HepG2 (cell line): ENCODE results near the gene EFCAB8. TPM values are rescaled to one million over a fixed set of nuclear protein-coding genes. Genes with fewer than 3 reads are reported as not detected.
A peak's percentile ranks its signal among the peaks of the same experiment; 100 is the strongest.

Experiments used
- AKAP8 ChIP-seq: sonication (generic); formaldehyde crosslinking; IDR thresholded peaks from 2 replicates; pipeline ENCODE4 v1.5.1; 2020; ENCODE audit warnings: mild to moderate bottlenecking, missing genetic modification reagents
- ARID4A ChIP-seq: sonication (generic); formaldehyde crosslinking; IDR thresholded peaks from 2 replicates; pipeline ENCODE4 v1.5.0; 2020; ENCODE audit warnings: mild to moderate bottlenecking, missing genetic modification reagents, borderline replicate concordance
- CEBPB ChIP-seq: IDR thresholded peaks from 2 replicates; pipeline ENCODE4 v1.6.1; 2011; ENCODE audit warnings: low read depth, low read length, improper control_type of control experiment, borderline replicate concordance
- GABPB1 ChIP-seq: IDR thresholded peaks from 2 replicates; pipeline ENCODE4 v1.6.1; 2016; ENCODE audit warnings: mild to moderate bottlenecking, missing genetic modification reagents, moderate library complexity, missing compliant biosample characterization
- GTF3A ChIP-seq: sonication (generic); formaldehyde crosslinking; conservative IDR thresholded peaks from 2 replicates; pipeline ENCODE4 v1.4.0; 2020; ENCODE audit warnings: mild to moderate bottlenecking, missing genetic modification reagents
- HMGXB4 ChIP-seq, 2 experiments: sonication (generic) in 1 of 2; formaldehyde crosslinking in 1 of 2; IDR thresholded peaks; 2 replicates each; pipeline versions ENCODE4 v1.4.0 to v1.6.1; 2018 to 2020; ENCODE audit warnings: missing genetic modification reagents in 2 of 2, borderline replicate concordance in 1 of 2, low read depth in 1 of 2, mild to moderate bottlenecking in 1 of 2, missing biosample characterization in 1 of 2
- KDM6A ChIP-seq: IDR thresholded peaks from 2 replicates; pipeline ENCODE4 v1.6.1; 2016; ENCODE audit warnings: low read depth
- POGZ ChIP-seq: sonication (generic); formaldehyde crosslinking; IDR thresholded peaks from 2 replicates; pipeline ENCODE4 v1.4.0; 2020; ENCODE audit warnings: mild to moderate bottlenecking, missing genetic modification reagents
- RAD51 ChIP-seq: fragments of 450-650 bp; IDR thresholded peaks from 2 replicates; pipeline ENCODE4 v1.6.1; 2016; ENCODE audit warnings: borderline replicate concordance
- SIX1 ChIP-seq: sonication (generic); formaldehyde crosslinking; IDR thresholded peaks from 2 replicates; pipeline ENCODE4 v1.4.0; 2020; ENCODE audit warnings: missing genetic modification reagents, borderline replicate concordance
- SNAPC5 ChIP-seq: sonication (generic); formaldehyde crosslinking; IDR thresholded peaks from 2 replicates; pipeline ENCODE4 v1.8.1; 2023; ENCODE audit warnings: mild to moderate bottlenecking, missing genetic modification reagents, borderline replicate concordance
- SP4 ChIP-seq: sonication (generic); formaldehyde crosslinking; IDR thresholded peaks from 2 replicates; pipeline ENCODE4 v1.8.1; 2023; ENCODE audit warnings: mild to moderate bottlenecking, missing genetic modification reagents
- TRIM24 ChIP-seq: sonication (generic); formaldehyde crosslinking; IDR thresholded peaks from 2 replicates; pipeline ENCODE4 v1.8.0; 2022; ENCODE audit warnings: mild to moderate bottlenecking, missing genetic modification reagents
- ZFYVE20 ChIP-seq: sonication (generic); formaldehyde crosslinking; IDR thresholded peaks from 2 replicates; pipeline ENCODE4 v1.8.0; 2023; ENCODE audit warnings: low read depth, mild to moderate bottlenecking, moderate library complexity, missing genetic modification reagents, borderline replicate concordance
- ZNF296 ChIP-seq: sonication (generic); formaldehyde crosslinking; conservative IDR thresholded peaks from 2 replicates; pipeline ENCODE4 v1.5.0; 2020; ENCODE audit warnings: mild to moderate bottlenecking, missing genetic modification reagents
- ZNF33B ChIP-seq: sonication (generic); formaldehyde crosslinking; IDR thresholded peaks from 2 replicates; pipeline ENCODE4 v1.5.1; 2020; ENCODE audit warnings: mild to moderate bottlenecking, missing genetic modification reagents
- ZNF713 ChIP-seq: sonication (generic); formaldehyde crosslinking; IDR thresholded peaks from 2 replicates; pipeline ENCODE4 v1.4.0; 2020; ENCODE audit warnings: mild to moderate bottlenecking, missing genetic modification reagents
- ZNF770 ChIP-seq: sonication (generic); formaldehyde crosslinking; IDR thresholded peaks from 2 replicates; pipeline ENCODE4 v1.5.0; 2020; ENCODE audit warnings: mild to moderate bottlenecking, missing genetic modification reagents
- polyA plus RNA-seq, 8 experiments: library from polyadenylated mRNA; depleted of rRNA in 3 of 8; stranded (reverse) in 7 of 8; unstranded in 1 of 8; fragments of >200 nt; fragmentation: Illumina TruSeq in 4 of 8; extraction: Trizol in 4 of 8; gene quantifications; 2 replicates each; pipeline versions ENCODE4 v1.2.1 to v1.2.3, GENCODE V29; 2011 to 2016; ENCODE audit warnings: low read depth in 4 of 8, missing spikeins in 1 of 8, mixed read lengths in 1 of 8; ENCODE audit not compliant: insufficient read depth in 1 of 8
- total RNA-seq, 5 experiments: library from RNA; depleted of rRNA; stranded (reverse); fragments of >200 nt; fragmentation: Illumina TruSeq; extraction: Trizol; gene quantifications; 2 replicates each; pipeline ENCODE4 v1.2.3, GENCODE V29; 2016; ENCODE audit warnings: low read depth in 1 of 5

Gene EFCAB8
- total and polyA plus RNA-seq, 2 of the 13 experiments (the other 11 are each of a cell fraction or from before 2014, with no cell fraction given) = 0.15 to 0.22 TPM

GRCh38 chr20:32902456-32903420 lies 44.0 kb downstream of the EFCAB8 start (continued):
- TF ChIP-seq ARID4A (CRISPR knock-in tag) (no peak), ZNF770 (peak; percentile 62; the same call in 1 of the 2 replicates), CEBPB (peak; percentile 33; the same call in 1 of the 2 replicates), SIX1 (CRISPR knock-in tag) (no peak), RAD51 (no peak), KDM6A (no peak), ZNF33B (CRISPR knock-in tag) (no peak), GTF3A (no peak), SNAPC5 (CRISPR knock-in tag) (no peak), TRIM24 (CRISPR knock-in tag) (no peak), ZFYVE20 (CRISPR knock-in tag) (no peak), SP4 (CRISPR knock-in tag) (peak; percentile 44; the same call in 1 of the 2 replicates), POGZ (CRISPR knock-in tag) (no peak), ZNF296 (CRISPR knock-in tag) (no peak; the same call in 1 of the 2 replicates), AKAP8 (CRISPR knock-in tag) (no peak), GABPB1 (peak; percentile 18; the same call in 1 of the 2 replicates), ZNF713 (CRISPR knock-in tag) (no peak), HMGXB4 (CRISPR knock-in tag; IDR thresholded peaks at IDR 0.05; ENCODE audit: borderline replicate concordance in 1 of 2, low read depth in 1 of 2) (peak; percentile 62 to 73; a peak in 1 of 4 replicates)
